GM23338 (cell line): ENCODE data around the gene TMEM123. TPM values are rescaled to one million over a fixed set of nuclear protein-coding genes. Genes with fewer than 3 reads are reported as not detected.

ENCODE experiments used
- ATAC-seq: fragments of 200-7000 bp; cut with Tn5 transposase; 3 replicates; pipeline ENCODE4 v1.9.1; 2020
- DNase-seq: peaks from one replicate; pipeline ENCODE4 v3.0.0-alpha.2; 2015; ENCODE audit warnings: low spot score
- H2AFZ ChIP-seq: fragments of 200-600 bp; sonication (generic); 2 replicates; pipeline ENCODE4 v1.8.0; 2016; ENCODE audit warnings: antibody characterized with exemption, mild to moderate bottlenecking, moderate library complexity
- H3F3A ChIP-seq: fragments of 200-600 bp; sonication (generic); replicated peaks from 2 replicates; pipeline ENCODE4 v1.8.0; 2017; ENCODE audit warnings: antibody characterized with exemption, mixed run types, low read depth
- H3K27ac ChIP-seq: fragments of 200-600 bp; sonication (generic); 2 replicates; pipeline ENCODE4 v1.6.1; 2016; ENCODE audit warnings: low read depth
- H3K27me3 ChIP-seq: fragments of 200-600 bp; sonication (generic); 2 replicates; pipeline ENCODE4 v1.8.0; 2016; ENCODE audit warnings: mild to moderate bottlenecking, mixed run types, moderate library complexity; ENCODE audit not compliant: insufficient read depth
- H3K36me3 ChIP-seq: fragments of 200-600 bp; sonication (generic); 2 replicates; pipeline ENCODE4 v1.8.0; 2016; ENCODE audit warnings: mild to moderate bottlenecking; ENCODE audit not compliant: insufficient read depth
- H3K4me1 ChIP-seq: fragments of 200-600 bp; sonication (generic); 2 replicates; pipeline ENCODE4 v1.8.0; 2016; ENCODE audit warnings: mild to moderate bottlenecking, moderate library complexity; ENCODE audit not compliant: insufficient read depth
- H3K4me2 ChIP-seq: fragments of 200-600 bp; sonication (generic); 2 replicates; pipeline ENCODE4 v1.7.1; 2017; ENCODE audit warnings: mixed run types
- H3K4me3 ChIP-seq: fragments of 200-600 bp; sonication (generic); 2 replicates; pipeline ENCODE4 v1.6.1; 2016; ENCODE audit warnings: mixed run types
- H3K79me2 ChIP-seq: fragments of 200-600 bp; sonication (generic); replicated peaks from 2 replicates; pipeline ENCODE4 v1.8.0; 2017; ENCODE audit warnings: mild to moderate bottlenecking; ENCODE audit not compliant: insufficient read depth
- H3K9me2 ChIP-seq: fragments of 200-600 bp; sonication (generic); 2 replicates; pipeline ENCODE4 v1.8.0; 2017; ENCODE audit not compliant: insufficient read depth
- H4K20me1 ChIP-seq: fragments of 200-600 bp; sonication (generic); replicated peaks from 2 replicates; pipeline ENCODE4 v1.8.0; 2017; ENCODE audit warnings: mild to moderate bottlenecking; ENCODE audit not compliant: insufficient read depth
- H3K27ac Mint-ChIP-seq: 2 replicates; pipeline ENCODE4 v1.8.0; 2020; ENCODE audit warnings: inconsistent platforms, mild to moderate bottlenecking, moderate library complexity, mixed read lengths
- H3K27me3 Mint-ChIP-seq: 3 replicates; pipeline ENCODE4 v1.8.0; 2022; ENCODE audit warnings: low read depth, mild to moderate bottlenecking, moderate library complexity, mixed read lengths, inconsistent platforms; ENCODE audit not compliant: insufficient read depth, poor library complexity
- H3K36me3 Mint-ChIP-seq: 3 replicates; pipeline ENCODE4 v1.8.0; 2021; ENCODE audit warnings: low read depth, mild to moderate bottlenecking, inconsistent platforms, moderate library complexity, mixed read lengths
- H3K4me1 Mint-ChIP-seq: 3 replicates; pipeline ENCODE4 v1.8.0; 2020; ENCODE audit warnings: mild to moderate bottlenecking, inconsistent platforms, mixed read lengths
- H3K4me3 Mint-ChIP-seq: 3 replicates; pipeline ENCODE4 v1.8.0; 2021; ENCODE audit warnings: moderate library complexity, mild to moderate bottlenecking, inconsistent platforms, mixed read lengths
- H3K9me3 Mint-ChIP-seq: 3 replicates; pipeline ENCODE4 v1.8.0; 2020; ENCODE audit warnings: moderate library complexity, mild to moderate bottlenecking, inconsistent platforms, mixed read lengths
- CREB1 ChIP-seq: fragments of 250-450 bp; sonication (Bioruptor Pico); IDR thresholded peaks from 2 replicates; pipeline ENCODE4 v1.5.0; 2020; ENCODE audit warnings: low read depth, mild to moderate bottlenecking, moderate library complexity
- CTCF ChIP-seq, 2 experiments: fragments of 200-600 bp in 1 of 2; sonication (generic) in 1 of 2; conservative IDR thresholded peaks; 2 replicates each; pipeline versions ENCODE4 v1.5.1 to v1.6.1; 2016 to 2017; ENCODE audit warnings: antibody characterized with exemption in 2 of 2, low read depth in 2 of 2, mild to moderate bottlenecking in 2 of 2, moderate library complexity in 1 of 2
- ETS1 ChIP-seq: IDR thresholded peaks from 2 replicates; pipeline ENCODE4 v1.6.1; 2016; ENCODE audit warnings: antibody characterized with exemption
- EZH2 ChIP-seq: fragments of 200-600 bp; sonication (generic); IDR thresholded peaks from one replicate; pipeline ENCODE4 v1.8.0; 2017; ENCODE audit warnings: antibody characterized with exemption, mild to moderate bottlenecking, low read depth; ENCODE audit not compliant: unreplicated experiment
- NANOG ChIP-seq: IDR thresholded peaks from 2 replicates; pipeline ENCODE4 v1.6.1; 2016; ENCODE audit warnings: antibody characterized with exemption, borderline replicate concordance
- POLR2AphosphoS5 ChIP-seq: IDR thresholded peaks from 2 replicates; pipeline ENCODE4 v1.6.1; 2016; ENCODE audit warnings: antibody characterized with exemption, low read depth
- ZNF114 ChIP-seq: fragments of 250-450 bp; sonication (Bioruptor Pico); IDR thresholded peaks from 2 replicates; pipeline ENCODE4 v1.5.0; 2020; ENCODE audit warnings: mild to moderate bottlenecking, moderate library complexity
- ZNF331 ChIP-seq: fragments of 250-450 bp; sonication (Bioruptor Pico); IDR thresholded peaks from 2 replicates; pipeline ENCODE4 v1.5.0; 2020; ENCODE audit warnings: low read depth, mild to moderate bottlenecking, moderate library complexity
- ZNF462 ChIP-seq: fragments of 250-450 bp; sonication (Bioruptor Pico); IDR thresholded peaks from 2 replicates; pipeline ENCODE4 v1.5.0; 2020; ENCODE audit warnings: mild to moderate bottlenecking, moderate library complexity
- polyA plus RNA-seq: library from polyadenylated mRNA; unstranded; fragments of >200 nt; fragmentation: Nextera tagmentation; extraction: Ambion mirVana; gene quantifications from 2 replicates; pipeline ENCODE4 v1.2.1, GENCODE V29; 2016
- total RNA-seq: library from RNA; depleted of rRNA; stranded (reverse); fragments of >200 nt; shearing (Covaris generic); gene quantifications from 2 replicates; pipeline ENCODE4 v1.2.3, GENCODE V29; 2014
- TF ChIP-seq, protein P1 (sequence below): IDR thresholded peaks from one replicate; pipeline ENCODE4 v1.6.1; 2018; ENCODE audit warnings: antibody characterized with exemption; ENCODE audit not compliant: unreplicated experiment

TMEM123 gene
- total and polyA plus RNA-seq, 2 experiments from 2014 or later: 44.1 to 61.0 TPM

- TF ChIP-seq ZNF331 (CRISPR knock-in tag) (no peak), CREB1 (CRISPR knock-in tag) (no peak)
- TF ChIP-seq, protein P1, sequence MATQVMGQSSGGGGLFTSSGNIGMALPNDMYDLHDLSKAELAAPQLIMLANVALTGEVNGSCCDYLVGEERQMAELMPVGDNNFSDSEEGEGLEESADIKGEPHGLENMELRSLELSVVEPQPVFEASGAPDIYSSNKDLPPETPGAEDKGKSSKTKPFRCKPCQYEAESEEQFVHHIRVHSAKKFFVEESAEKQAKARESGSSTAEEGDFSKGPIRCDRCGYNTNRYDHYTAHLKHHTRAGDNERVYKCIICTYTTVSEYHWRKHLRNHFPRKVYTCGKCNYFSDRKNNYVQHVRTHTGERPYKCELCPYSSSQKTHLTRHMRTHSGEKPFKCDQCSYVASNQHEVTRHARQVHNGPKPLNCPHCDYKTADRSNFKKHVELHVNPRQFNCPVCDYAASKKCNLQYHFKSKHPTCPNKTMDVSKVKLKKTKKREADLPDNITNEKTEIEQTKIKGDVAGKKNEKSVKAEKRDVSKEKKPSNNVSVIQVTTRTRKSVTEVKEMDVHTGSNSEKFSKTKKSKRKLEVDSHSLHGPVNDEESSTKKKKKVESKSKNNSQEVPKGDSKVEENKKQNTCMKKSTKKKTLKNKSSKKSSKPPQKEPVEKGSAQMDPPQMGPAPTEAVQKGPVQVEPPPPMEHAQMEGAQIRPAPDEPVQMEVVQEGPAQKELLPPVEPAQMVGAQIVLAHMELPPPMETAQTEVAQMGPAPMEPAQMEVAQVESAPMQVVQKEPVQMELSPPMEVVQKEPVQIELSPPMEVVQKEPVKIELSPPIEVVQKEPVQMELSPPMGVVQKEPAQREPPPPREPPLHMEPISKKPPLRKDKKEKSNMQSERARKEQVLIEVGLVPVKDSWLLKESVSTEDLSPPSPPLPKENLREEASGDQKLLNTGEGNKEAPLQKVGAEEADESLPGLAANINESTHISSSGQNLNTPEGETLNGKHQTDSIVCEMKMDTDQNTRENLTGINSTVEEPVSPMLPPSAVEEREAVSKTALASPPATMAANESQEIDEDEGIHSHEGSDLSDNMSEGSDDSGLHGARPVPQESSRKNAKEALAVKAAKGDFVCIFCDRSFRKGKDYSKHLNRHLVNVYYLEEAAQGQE: no peak
Observed at GRCh38 chr11:102378818-102379217, 73.7 kb downstream of the TMEM123 start (continued).

- Mint-ChIP-seq H3K4me3 (no peak overlapping the region), H3K36me3 (peaks cover 28% of the 10 kb centered on the region; the same call in 2 of the 3 replicates), H3K4me1 (peaks cover 6% of the 10 kb centered on the region; the same call in 2 of the 3 replicates), H3K9me3 (peaks cover 2% of the 10 kb centered on the region; the same call in 1 of the 3 replicates), H3K27ac (no peak overlapping the region), H3K27me3 (peaks cover 12% of the 10 kb centered on the region)
- Histone ChIP-seq H3K36me3 (no peaks in the 10 kb centered on the region), H2AFZ (no peak overlapping the region), H3K9me2 (no peaks in the 10 kb centered on the region), H3K4me1 (peaks cover 12% of the 10 kb centered on the region), H3K79me2 (peaks cover 10% of the 10 kb centered on the region), H3F3A (no peaks in the 10 kb centered on the region), H3K4me3 (no peak overlapping the region), H4K20me1 (no peaks in the 10 kb centered on the region), H3K27ac (no peak overlapping the region), H3K4me2 (no peak overlapping the region), H3K27me3 (no peaks in the 10 kb centered on the region)
- DNase-seq (no peak), ATAC-seq (no peak)
- TF ChIP-seq EZH2 (no peak), ETS1 (no peak), NANOG (no peak), ZNF114 (CRISPR knock-in tag) (no peak), CTCF (conservative IDR thresholded peaks at IDR 0.05; ENCODE audit: low read depth in 2 of 2) (no peak), POLR2AphosphoS5 (no peak), ZNF331 (CRISPR knock-in tag) (no peak), ZNF462 (no peak)
Observed at GRCh38 chr11:102377891-102378290, 74.7 kb downstream of the TMEM123 start.
